Lower leg skin (tissue), 3 donors: ENCODE results near the gene WNK2.
"Not testable (repeated sequence)": the region's sequence is repeated elsewhere in the genome, so short reads cannot be mapped to it uniquely, and the experiment has no call there.

Experiments used
- CTCF ChIP-seq, 3 donors: fragments of 450-650 bp; IDR thresholded peaks; one replicate each; pipeline ENCODE4 v1.5.1; 2016; ENCODE audit warnings: antibody characterized with exemption in 3 of 3, mild to moderate bottlenecking in 3 of 3, moderate library complexity in 2 of 3
- POLR2A ChIP-seq, 2 donors: fragments of 450-650 bp; IDR thresholded peaks; one replicate each; pipeline ENCODE4 v1.6.1; 2016 to 2017; ENCODE audit warnings: antibody characterized with exemption in 2 of 2, mild to moderate bottlenecking in 1 of 2, moderate library complexity in 1 of 2

DNA sequence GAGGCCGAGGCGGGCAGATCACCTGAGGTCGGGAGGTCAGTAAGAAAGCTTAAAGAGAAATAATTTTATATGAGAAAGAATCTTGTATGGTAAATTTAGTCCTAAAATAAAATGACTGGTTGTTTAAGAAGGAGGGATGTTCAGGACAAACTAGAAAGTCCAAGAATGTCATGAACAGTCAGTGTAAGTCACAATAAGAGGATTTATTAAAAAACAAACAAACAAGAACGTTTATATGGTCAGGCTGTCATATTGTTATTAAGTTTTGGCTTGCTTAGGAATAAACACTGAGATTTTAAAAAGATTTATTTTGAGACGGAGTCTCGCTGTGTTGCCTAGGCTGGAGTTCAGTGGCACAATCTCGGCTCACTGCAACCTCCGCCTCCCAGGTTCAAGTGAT is 176.0 kb downstream of the WNK2 start:
- TF ChIP-seq CTCF, POLR2A (IDR thresholded peaks at IDR 0.05): not testable (repeated sequence)
